ENCODE data around the gene MORF4L1. TPM values are rescaled to one million over a fixed set of nuclear protein-coding genes. Genes with fewer than 3 reads are reported as not detected.
"Not testable (repeated sequence)": the region's sequence is repeated elsewhere in the genome, so short reads cannot be mapped to it uniquely, and the experiment has no call there.

MORF4L1 gene
- total RNA-seq, 2 experiments from 2014 or later = 463 to 496 TPM

GRCh38 chr15:78837543-78837942 lies 35.1 kb upstream of the MORF4L1 start:
- CTCF ChIA-PET = no interaction called here
- POLR2A ChIA-PET = no interaction called here
- intact Hi-C loops (cut with DNase I, micrococcal nuclease) = no loop called here

GRCh38 chr15:78838489-78838888 lies 34.2 kb upstream of the MORF4L1 start:
- intact Hi-C loops (cut with DNase I, micrococcal nuclease) = no loop called here
- no peaks in the 10 kb centered on the region for H3K4me1 ChIP-seq (ENCODE audit: insufficient read depth, low read length)
- ChIA-PET CTCF (no interaction called here), POLR2A (no interaction called here)
- H3K36me3 ChIP-seq (ENCODE audit: insufficient read depth, low read length) = no peaks in the 10 kb centered on the region
- ATAC-seq (ENCODE audit: poor library complexity) = no peak
- H3K9me3 ChIP-seq (ENCODE audit: control insufficient read depth in 1 of 2, insufficient read depth in 1 of 2, low read length in 2 of 2) = no peaks in the 10 kb centered on the region
- no peak overlapping the region for H3K27ac Mint-ChIP-seq
- no peaks in the 10 kb centered on the region for H3K9me3 Mint-ChIP-seq
- H3K4me1 Mint-ChIP-seq (ENCODE audit: low read depth) = no peaks in the 10 kb centered on the region
- H3K4me3 ChIP-seq (ENCODE audit: low read length) = no peak overlapping the region
- TF ChIP-seq CTCF (IDR thresholded peaks at IDR 0.05) = no peak
- H3K27me3 ChIP-seq (ENCODE audit: control insufficient read depth in 1 of 2, insufficient read depth in 2 of 2, low read length in 2 of 2) = no peaks in the 10 kb centered on the region
- H3K4me3 Mint-ChIP-seq = no peak overlapping the region
- no peak overlapping the region for H3K27ac ChIP-seq (ENCODE audit: low read depth in 1 of 2, low read length in 2 of 2)
- no peak for DNase-seq
- H3K27me3 Mint-ChIP-seq = peaks cover 13% of the 10 kb centered on the region
- no peaks in the 10 kb centered on the region for H3K36me3 Mint-ChIP-seq (ENCODE audit: low read depth)

More at GRCh38 chr15:78837543-78837942, 35.1 kb upstream of the MORF4L1 start:
- Mint-ChIP-seq H3K36me3 (ENCODE audit: low read depth) (no peaks in the 10 kb centered on the region), H3K27me3 (peaks cover 23% of the 10 kb centered on the region), H3K27ac (no peak overlapping the region), H3K9me3 (no peaks in the 10 kb centered on the region), H3K4me3 (no peak overlapping the region), H3K4me1 (ENCODE audit: low read depth) (no peaks in the 10 kb centered on the region)
- ATAC-seq (ENCODE audit: poor library complexity) (no peak), DNase-seq (no peak)
- H3K27ac ChIP-seq (ENCODE audit: low read depth in 1 of 2, low read length in 2 of 2) = no peak overlapping the region
- no peaks in the 10 kb centered on the region for H3K9me3 ChIP-seq (ENCODE audit: control insufficient read depth in 1 of 2, insufficient read depth in 1 of 2, low read length in 2 of 2)
- TF ChIP-seq CTCF (IDR thresholded peaks at IDR 0.05) = no peak
- peaks cover 0 to 3% of the 10 kb centered on the region in 2 experiments for H3K27me3 ChIP-seq (ENCODE audit: control insufficient read depth in 1 of 2, insufficient read depth in 2 of 2, low read length in 2 of 2)
- no peaks in the 10 kb centered on the region for H3K36me3 ChIP-seq (ENCODE audit: insufficient read depth, low read length)
- H3K4me3 ChIP-seq (ENCODE audit: low read length) = no peak overlapping the region
- no peaks in the 10 kb centered on the region for H3K4me1 ChIP-seq (ENCODE audit: insufficient read depth, low read length)

- H3K4me1 Mint-ChIP-seq (ENCODE audit: low read depth); H3K4me3 ChIP-seq (ENCODE audit: low read length); H3K36me3 Mint-ChIP-seq (ENCODE audit: low read depth); POLR2A ChIA-PET; H3K4me3 Mint-ChIP-seq; ATAC-seq (ENCODE audit: poor library complexity); DNase-seq; intact Hi-C loops (cut with DNase I, micrococcal nuclease); H3K27ac ChIP-seq (ENCODE audit: low read depth in 1 of 2, low read length in 2 of 2); H3K36me3 ChIP-seq (ENCODE audit: insufficient read depth, low read length); CTCF ChIA-PET; H3K9me3 Mint-ChIP-seq; H3K27ac Mint-ChIP-seq; H3K9me3 ChIP-seq (ENCODE audit: control insufficient read depth in 1 of 2, insufficient read depth in 1 of 2, low read length in 2 of 2); H3K27me3 ChIP-seq (ENCODE audit: control insufficient read depth in 1 of 2, insufficient read depth in 2 of 2, low read length in 2 of 2); H3K4me1 ChIP-seq (ENCODE audit: insufficient read depth, low read length): not testable (repeated sequence)
- peaks cover 13% of the 10 kb centered on the region for H3K27me3 Mint-ChIP-seq
Observed at GRCh38 chr15:78839151-78839550, 33.5 kb upstream of the MORF4L1 start.

DNA sequence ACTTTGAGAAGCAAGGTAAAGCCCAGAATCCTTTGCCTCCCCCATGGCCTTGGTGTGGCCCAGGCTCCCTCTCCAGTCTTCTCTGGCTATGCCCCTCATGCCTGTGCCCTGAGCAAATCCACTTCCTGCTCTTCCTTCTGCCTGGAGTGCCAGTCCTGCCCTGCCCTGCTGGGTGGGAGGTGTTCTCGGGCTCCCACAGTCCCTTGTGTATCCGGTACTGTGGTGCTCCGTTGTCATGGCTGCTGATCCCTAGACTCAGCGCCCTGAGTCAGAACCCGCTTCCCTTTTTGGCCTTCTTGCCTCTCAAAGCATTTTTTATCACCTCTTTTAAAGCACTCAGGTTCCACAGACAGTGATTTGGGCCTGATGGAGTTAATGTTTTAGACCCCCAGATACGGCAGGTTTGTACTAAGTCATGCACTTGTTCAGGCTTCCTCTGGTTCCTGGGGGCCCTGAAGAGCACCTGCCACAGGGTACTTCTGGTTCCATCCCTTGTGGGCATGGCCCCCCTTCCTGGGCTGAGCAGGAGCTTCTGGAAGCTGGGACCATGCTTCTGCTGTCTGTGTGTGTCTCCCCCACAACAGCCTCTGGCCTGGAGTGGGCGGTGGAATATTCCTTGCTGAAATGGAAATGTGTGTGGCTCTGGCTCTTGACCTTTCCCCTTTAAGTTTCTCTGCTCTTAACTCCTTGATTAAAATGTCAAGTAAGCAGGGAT lies 31.9 kb upstream of the MORF4L1 start:
- Histone ChIP-seq H3K27ac (ENCODE audit: low read depth in 1 of 2, low read length in 2 of 2) (no peak overlapping the region), H3K4me3 (ENCODE audit: low read length) (no peak overlapping the region), H3K9me3 (ENCODE audit: control insufficient read depth in 1 of 2, insufficient read depth in 1 of 2, low read length in 2 of 2) (no peaks in the 10 kb centered on the region), H3K4me1 (ENCODE audit: insufficient read depth, low read length) (no peaks in the 10 kb centered on the region), H3K36me3 (ENCODE audit: insufficient read depth, low read length) (no peaks in the 10 kb centered on the region), H3K27me3 (ENCODE audit: control insufficient read depth in 1 of 2, insufficient read depth in 2 of 2, low read length in 2 of 2) (no peaks in the 10 kb centered on the region)
- Mint-ChIP-seq H3K36me3 (ENCODE audit: low read depth) (no peaks in the 10 kb centered on the region), H3K9me3 (no peaks in the 10 kb centered on the region), H3K27ac (no peak overlapping the region), H3K27me3 (peaks cover 9% of the 10 kb centered on the region), H3K4me3 (no peak overlapping the region), H3K4me1 (ENCODE audit: low read depth) (no peaks in the 10 kb centered on the region)
- DNase-seq (no peak), ATAC-seq (ENCODE audit: poor library complexity) (no peak)
- CTCF ChIA-PET = no interaction called here
- intact Hi-C loops (cut with DNase I, micrococcal nuclease) = no loop called here
- TF ChIP-seq CTCF (IDR thresholded peaks at IDR 0.05) = no peak
- POLR2A ChIA-PET = no interaction called here
